Choroid plexus epithelial cell (primary cell): ENCODE results near the gene CNOT1.
"Not testable (repeated sequence)": the region's sequence is repeated elsewhere in the genome, so short reads cannot be mapped to it uniquely, and the experiment has no call there.

Source experiments
- DNase-seq: peaks from one replicate; pipeline ENCODE4 v3.0.0-alpha.2; 2010; ENCODE audit warnings: low read depth
- H3K4me3 ChIP-seq: 2 replicates; pipeline ENCODE4 v1.5.1; 2011; ENCODE audit warnings: low read depth, mild to moderate bottlenecking, control low read depth, low read length, moderate library complexity
- TF ChIP-seq, protein P1 (sequence below): conservative IDR thresholded peaks from 2 replicates; pipeline ENCODE4 v1.5.1; 2011; ENCODE audit warnings: low read depth, mild to moderate bottlenecking, control low read depth, inconsistent platforms, low read length, moderate library complexity

CNOT1 gene

DNA sequence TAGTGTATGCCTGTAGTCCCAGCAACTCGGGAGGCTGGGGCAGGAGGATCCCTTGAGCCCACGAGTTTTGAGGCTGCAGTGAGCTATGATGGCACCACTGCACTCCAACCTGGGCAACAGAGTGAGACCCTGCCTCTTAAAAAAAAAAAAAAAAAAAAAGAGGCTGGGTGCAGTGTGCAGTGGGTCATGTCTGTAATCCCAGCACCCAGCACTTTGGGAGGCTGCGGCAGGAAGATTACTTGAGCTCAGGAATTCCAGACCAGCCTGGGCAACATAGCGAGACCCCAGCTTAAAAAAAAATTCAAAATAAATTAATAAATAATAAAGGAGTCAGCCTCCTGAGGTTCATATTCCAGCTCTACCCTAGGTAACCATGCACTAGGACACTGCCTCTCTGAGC is 9.6 kb upstream of the CNOT1 start:
- no peak for DNase-seq
- TF ChIP-seq, protein P1, sequence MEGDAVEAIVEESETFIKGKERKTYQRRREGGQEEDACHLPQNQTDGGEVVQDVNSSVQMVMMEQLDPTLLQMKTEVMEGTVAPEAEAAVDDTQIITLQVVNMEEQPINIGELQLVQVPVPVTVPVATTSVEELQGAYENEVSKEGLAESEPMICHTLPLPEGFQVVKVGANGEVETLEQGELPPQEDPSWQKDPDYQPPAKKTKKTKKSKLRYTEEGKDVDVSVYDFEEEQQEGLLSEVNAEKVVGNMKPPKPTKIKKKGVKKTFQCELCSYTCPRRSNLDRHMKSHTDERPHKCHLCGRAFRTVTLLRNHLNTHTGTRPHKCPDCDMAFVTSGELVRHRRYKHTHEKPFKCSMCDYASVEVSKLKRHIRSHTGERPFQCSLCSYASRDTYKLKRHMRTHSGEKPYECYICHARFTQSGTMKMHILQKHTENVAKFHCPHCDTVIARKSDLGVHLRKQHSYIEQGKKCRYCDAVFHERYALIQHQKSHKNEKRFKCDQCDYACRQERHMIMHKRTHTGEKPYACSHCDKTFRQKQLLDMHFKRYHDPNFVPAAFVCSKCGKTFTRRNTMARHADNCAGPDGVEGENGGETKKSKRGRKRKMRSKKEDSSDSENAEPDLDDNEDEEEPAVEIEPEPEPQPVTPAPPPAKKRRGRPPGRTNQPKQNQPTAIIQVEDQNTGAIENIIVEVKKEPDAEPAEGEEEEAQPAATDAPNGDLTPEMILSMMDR: no peak
- no peak overlapping the region for H3K4me3 ChIP-seq

DNA sequence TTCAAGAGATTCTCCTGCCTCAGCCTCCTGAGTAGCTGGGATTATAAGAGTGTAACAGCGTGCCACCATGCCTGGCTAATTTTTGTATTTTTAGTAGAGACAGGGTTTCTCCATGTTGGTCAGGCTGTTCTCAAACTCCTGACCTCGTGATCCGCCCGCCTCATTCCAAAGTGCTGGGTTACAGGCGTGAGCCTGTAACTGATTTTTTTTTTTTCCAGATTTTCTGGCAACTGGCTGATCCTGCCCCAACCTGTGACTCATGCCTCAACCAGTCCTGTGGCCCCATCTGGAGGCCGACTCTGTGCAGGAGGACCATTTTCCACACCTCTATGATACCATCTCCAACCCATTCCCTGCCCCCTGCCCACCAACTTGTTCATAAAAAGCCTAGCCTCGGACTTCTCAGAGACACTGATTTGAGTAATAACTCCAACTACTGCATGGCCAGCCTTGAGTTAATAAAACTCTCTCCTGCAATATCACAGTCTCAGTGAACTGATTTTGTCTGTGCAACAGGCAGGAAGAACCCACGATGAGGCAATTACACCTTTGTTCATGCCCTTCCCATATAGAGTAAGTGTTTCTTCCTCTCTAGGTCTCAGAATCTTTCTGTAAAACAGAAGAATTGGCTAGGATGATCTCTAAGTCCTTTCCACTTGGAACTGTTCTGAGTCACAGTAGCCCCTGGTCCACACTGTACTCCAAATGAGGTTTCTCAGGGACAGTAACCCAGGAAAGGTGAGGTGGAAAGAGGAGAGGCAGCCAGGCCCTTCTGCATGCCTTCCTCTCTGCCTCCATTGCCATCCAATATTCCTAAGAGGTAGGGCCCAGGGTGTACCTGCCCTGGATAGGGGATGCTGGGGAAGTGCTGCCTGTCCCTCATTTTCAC is 8.8 kb upstream of the CNOT1 start:
- TF ChIP-seq, protein P1: peak; percentile 77
- no peak overlapping the region for H3K4me3 ChIP-seq
- peak; percentile 94 for DNase-seq

DNA sequence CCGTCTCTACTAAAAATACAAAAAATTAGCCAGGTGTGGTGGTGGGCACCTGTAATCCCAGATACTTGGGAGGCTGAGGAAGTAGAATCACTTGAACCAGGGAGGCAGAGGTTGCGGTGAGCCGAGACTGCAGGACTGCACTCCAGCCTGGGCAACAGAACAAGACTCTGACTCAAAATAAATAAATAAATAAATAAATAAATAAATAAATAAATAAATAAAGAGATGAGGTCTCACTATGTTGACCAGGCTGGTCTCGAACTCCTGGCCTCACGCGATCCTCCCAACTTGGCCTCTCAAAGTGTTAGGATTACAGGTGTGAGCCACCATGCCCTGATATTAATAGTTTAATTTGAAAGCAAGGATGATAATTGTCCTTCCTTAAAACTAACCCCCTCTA is 7.4 kb upstream of the CNOT1 start:
- DNase-seq, H3K4me3 ChIP-seq: not testable (repeated sequence)

DNA sequence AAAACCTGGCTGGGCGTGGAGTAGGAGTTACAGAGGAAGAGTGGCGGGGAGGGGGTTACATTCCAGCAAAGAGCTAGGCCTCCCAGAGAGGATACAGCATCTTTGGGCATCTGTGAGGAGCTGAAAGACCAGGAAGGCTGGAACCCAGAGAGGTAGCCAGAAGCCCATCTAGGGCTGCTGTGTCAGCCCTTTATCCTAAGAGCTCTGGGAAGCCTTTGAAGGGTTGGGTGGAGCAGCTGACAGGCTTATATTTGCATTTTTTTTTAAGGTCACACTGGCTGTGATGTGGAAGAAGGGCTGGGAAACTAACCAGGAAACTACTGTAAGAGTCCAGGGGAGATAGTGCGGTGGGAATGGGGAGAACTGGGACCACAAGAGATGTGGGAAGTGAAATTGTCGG is 6.8 kb upstream of the CNOT1 start:
- DNase-seq: no peak
- no peak overlapping the region for H3K4me3 ChIP-seq
- TF ChIP-seq, protein P1: no peak

DNA sequence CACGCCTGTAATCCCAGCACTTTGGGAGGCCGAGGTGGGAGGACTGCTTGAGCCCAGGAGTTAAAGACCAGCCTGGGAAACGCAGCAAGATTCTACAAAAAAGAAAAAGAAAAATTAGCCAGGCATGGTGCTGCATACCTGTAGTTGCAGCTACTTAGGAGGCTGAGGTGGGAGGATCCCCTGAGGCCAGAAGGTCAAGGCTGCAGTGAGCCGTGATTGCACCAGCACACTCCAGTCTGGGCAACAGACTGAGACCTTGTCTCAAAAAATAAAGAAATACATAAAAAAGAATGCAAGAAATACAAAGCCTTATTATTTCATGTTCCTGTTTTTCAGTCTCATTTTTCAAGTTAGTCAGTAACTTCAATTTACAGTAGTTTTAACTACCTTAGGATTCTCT is 5.9 kb upstream of the CNOT1 start:
- no peak for DNase-seq
- H3K4me3 ChIP-seq: no peak overlapping the region
- TF ChIP-seq, protein P1: no peak

DNA sequence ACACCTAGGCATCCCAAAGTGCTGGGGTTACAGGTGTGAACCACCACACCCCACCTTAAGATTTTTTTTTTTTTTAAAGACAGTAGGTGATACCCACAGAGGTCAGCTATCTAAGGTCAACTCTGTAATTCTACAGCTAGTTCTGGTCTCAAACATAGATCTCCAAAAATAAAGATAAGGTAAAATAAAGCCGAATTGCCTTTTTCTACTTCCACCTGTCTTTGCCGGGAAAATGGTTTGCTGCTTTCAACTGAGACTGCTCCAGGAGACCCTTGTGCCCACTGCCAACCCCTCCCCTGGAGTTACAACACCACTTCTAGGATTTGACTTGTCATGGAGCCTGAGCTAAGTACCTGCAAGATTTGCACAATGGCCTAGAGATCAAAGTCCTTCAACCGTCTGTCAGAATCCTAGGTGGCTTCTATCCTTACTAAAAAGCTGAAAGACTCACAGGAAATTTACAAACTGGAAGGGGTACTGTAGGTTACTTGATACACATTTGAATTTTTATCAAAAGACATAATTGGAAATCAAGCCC is 4.7 kb upstream of the CNOT1 start:
- no peak for DNase-seq
- TF ChIP-seq, protein P1: no peak
- no peak overlapping the region for H3K4me3 ChIP-seq

DNA sequence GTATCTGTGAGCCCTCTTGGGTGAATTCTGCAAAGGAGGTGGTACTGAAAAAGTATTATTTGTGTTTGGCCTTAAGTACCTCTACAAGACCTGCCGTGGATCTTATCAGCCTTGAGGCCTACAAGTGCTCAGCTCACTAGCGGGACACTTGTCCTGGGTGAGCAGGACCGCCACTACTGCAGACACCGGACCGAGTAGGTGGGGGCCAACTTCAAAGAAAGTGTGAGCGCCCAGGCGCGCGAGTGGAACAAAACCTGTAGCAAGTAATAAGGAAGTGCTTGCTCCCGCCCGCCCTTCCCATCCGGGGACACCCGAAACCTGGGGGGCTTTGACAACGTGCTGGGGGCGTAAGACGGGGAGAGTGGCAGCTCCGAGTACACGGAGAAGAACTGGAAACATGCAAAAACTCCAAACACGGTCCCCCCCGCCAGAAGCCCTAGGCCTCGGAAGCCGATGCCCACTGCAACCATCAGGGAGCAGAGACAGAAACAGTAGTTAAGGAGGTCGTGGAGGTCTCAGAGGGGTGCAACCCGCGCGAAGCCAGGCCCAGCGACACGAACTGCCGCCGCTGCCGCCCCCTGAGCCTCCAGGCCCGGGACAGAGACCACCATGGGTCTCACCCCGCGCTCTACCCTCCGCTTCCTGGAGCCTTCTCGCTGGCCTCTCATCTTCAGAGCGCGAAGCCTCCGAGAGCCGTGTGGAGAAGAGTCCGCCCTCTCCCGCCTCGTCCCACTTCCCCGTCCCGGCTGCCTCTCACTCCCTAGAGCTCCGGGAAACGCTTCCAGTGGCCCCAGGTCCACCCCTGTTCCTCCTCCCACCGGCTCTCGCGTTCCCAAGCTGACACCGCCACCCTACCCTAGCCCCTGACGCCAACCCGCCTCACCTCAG is 537 bp downstream of the CNOT1 start:
- peak overlapping the region; percentile 96 for H3K4me3 ChIP-seq
- DNase-seq: peak; percentile 26
- TF ChIP-seq, protein P1: no peak
